ENCODE results near the gene SART1.
A peak's percentile ranks its signal among the peaks of the same experiment; 100 is the strongest.
"Not testable (repeated sequence)": the region's sequence is repeated elsewhere in the genome, so short reads cannot be mapped to it uniquely, and the experiment has no call there.

SART1 gene

DNA sequence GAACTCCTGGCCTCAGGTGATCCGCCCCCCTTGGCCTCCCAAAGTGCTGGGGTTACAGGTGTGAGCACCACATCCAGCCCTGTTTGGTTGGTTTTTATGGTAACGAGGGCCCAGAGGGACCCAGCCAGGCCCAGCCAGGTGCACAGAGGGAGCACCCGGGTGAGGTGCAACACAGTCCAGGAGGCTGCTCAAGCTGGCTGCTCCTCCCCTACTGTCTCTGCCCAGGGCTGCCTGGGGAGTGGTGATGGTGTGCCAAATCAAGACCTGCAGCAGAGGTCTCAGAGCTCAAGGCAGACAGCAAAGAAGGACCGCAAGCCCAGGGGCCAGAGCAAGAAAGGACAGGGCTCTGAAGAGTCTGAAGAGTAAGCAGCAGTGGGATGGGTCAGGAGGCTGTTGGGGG is 14.9 kb upstream of the SART1 start:
- no peaks in the 10 kb centered on the region for H3K9me3 Mint-ChIP-seq

DNA sequence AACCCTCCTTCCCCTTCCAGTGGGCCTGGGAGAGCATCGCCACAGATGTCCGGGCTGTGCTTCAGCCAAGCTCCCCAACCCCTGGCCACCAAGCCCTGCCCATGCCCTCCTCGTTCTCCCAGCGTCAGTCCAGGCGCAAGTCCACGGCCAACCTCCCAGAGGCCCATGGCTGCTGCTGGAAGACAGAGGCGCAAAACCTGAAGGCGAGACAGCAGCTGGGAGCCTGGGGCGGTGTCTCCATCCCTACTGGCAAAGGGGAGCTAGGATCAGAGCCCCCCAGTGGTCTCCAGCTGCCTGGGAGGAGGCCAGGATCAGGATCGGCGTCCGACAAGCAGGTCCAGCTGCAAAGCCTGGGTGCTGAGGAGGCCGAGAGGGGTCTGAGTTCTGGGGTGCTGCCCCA is 14.4 kb upstream of the SART1 start:
- no peaks in the 10 kb centered on the region for H3K4me1 Mint-ChIP-seq
- no peak for ATAC-seq
- no peaks in the 10 kb centered on the region for H3K36me3 Mint-ChIP-seq
- H3K27ac Mint-ChIP-seq, result no peak overlapping the region
- no peak for DNase-seq (ENCODE audit: low spot score in 2 of 2)
- no peak overlapping the region for H3K4me3 Mint-ChIP-seq
- no peaks in the 10 kb centered on the region for H3K9me3 Mint-ChIP-seq

More for the DNA sequence above, 14.9 kb upstream of the SART1 start:
- H3K4me1 Mint-ChIP-seq, result peaks cover 1% of the 10 kb centered on the region
- H3K36me3 Mint-ChIP-seq, result no peaks in the 10 kb centered on the region
- no peak overlapping the region for H3K27ac Mint-ChIP-seq
- ATAC-seq (no peak), DNase-seq (ENCODE audit: low spot score in 2 of 2) (no peak)
- no peak overlapping the region for H3K4me3 Mint-ChIP-seq

DNA sequence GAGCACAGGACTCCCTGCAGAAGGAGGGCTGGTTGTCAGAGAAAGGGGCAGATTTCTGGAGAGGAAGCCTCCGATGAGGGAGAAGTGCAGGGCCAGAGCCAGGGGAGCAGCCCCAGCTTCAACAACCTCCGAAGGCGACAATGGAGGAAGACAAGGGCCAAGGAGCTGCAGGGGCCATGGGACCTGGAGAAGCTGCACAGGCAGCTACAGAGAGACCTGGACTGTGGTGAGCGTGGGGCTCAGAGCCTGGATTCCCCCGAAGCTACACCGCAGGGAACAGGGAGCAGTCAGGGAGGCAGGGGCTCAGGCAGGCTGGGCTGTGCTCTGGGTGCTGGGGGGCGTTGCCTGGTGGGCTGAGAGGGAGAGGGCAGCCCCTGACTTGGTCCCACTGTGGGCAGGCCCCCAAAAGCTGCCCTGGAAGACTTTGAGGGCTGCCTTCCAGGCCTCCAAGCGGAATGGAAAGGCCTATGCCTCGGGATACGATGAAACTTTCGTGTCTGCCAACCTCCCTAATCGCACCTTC is 13.9 kb upstream of the SART1 start:
- H3K36me3 Mint-ChIP-seq, result no peaks in the 10 kb centered on the region
- no peak for DNase-seq (ENCODE audit: low spot score in 2 of 2)
- H3K9me3 Mint-ChIP-seq, result no peaks in the 10 kb centered on the region
- no peaks in the 10 kb centered on the region for H3K4me1 Mint-ChIP-seq
- H3K27ac Mint-ChIP-seq, result no peak overlapping the region
- no peak for ATAC-seq
- H3K4me3 Mint-ChIP-seq, result no peak overlapping the region

DNA sequence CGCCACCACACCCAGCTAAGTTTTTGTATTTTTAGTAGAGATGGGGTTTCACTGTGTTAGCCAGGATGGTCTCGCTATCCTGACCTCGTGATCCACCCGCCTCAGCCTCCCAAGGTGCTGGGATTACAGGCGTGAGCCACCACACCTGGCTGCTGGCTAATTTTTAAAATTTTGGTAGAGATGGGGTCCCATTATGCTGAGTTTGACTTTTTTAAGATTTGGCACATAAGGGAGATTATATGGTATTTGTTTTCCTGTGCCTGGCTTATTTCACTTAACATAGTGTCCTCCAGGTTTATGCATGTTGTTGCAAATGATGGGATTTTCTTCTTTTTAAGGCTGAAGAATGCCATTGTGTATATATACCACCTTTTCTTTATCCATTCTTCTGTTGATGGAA is 10.8 kb upstream of the SART1 start:
- ATAC-seq; DNase-seq (ENCODE audit: low spot score in 2 of 2); H3K4me1 Mint-ChIP-seq; H3K9me3 Mint-ChIP-seq; H3K27ac Mint-ChIP-seq; H3K4me3 Mint-ChIP-seq; H3K36me3 Mint-ChIP-seq: not testable (repeated sequence)

DNA sequence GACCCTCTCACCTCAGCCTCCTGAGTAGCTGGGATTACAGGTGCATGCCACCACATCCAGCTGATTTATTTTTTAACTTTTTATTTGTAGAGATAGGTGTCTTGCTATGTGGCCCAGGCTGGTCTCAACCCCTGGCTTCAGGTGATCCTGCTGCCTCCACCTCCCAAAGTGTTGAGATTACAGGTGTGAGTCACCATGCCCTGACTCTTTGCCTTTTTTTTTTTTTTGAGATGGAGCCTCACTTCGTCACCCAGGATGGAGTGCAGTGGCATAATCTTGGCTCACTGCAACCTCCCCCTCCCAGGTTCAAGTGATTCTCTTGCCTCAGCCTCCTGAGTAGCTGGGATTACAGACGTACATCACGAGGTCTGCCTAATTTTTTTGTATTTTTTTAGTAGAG is 9.9 kb upstream of the SART1 start:
- not testable (repeated sequence) for H3K27ac Mint-ChIP-seq; H3K9me3 Mint-ChIP-seq; H3K4me1 Mint-ChIP-seq; ATAC-seq; DNase-seq (ENCODE audit: low spot score in 2 of 2); H3K4me3 Mint-ChIP-seq; H3K36me3 Mint-ChIP-seq

DNA sequence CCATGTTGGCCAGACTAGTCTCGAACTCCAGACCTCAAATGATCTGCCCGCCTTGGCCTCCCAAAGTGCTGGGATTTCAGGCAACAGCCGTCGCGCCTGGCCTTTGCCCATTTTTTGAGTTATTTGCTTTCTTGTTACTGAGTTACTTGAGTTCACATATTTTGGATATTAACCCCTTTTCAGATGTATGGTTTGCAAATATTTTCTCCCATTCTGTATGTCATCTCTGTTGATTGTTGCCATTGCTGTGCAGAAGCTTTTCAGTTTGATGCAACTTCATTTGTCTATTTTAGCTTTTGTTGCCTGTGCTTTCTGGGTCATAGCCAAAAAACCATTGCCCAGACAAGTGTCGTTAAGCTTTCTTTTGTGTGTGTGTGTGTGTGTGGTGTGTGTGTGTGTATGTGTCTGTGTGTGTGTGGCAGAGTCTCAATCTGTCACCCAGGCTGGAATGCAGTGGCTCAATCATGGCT is 9.4 kb upstream of the SART1 start:
- DNase-seq (ENCODE audit: low spot score in 2 of 2) (no peak), ATAC-seq (no peak)
- Mint-ChIP-seq H3K4me3 (no peak overlapping the region), H3K27ac (no peak overlapping the region), H3K4me1 (peaks cover 6% of the 10 kb centered on the region), H3K36me3 (no peaks in the 10 kb centered on the region), H3K9me3 (no peaks in the 10 kb centered on the region)

DNA sequence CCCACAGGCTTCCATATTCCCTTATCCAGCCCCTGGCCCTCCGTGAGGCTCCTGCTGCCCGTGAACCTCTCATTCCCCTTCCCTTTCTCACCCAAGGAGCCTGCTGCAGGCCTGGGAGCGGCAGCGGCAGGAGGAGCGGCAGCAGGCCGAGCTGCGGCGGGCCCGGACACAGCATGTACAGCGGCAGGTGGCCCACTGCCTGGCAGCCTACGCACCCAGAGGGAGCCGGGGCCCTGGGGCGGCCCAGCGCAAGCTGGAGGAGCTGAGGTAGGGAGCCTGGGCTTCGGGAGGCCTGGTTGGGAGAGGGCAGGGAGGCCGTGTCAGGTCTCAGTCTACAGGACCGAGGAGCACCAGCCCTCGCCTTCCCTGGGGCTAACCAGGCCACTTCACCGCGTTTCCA is 8.1 kb upstream of the SART1 start:
- ATAC-seq, result no peak
- H3K27ac Mint-ChIP-seq, result no peak overlapping the region
- peaks cover 14% of the 10 kb centered on the region for H3K4me1 Mint-ChIP-seq
- no peak for DNase-seq (ENCODE audit: low spot score in 2 of 2)
- H3K9me3 Mint-ChIP-seq, result no peaks in the 10 kb centered on the region
- H3K4me3 Mint-ChIP-seq, result no peak overlapping the region
- no peaks in the 10 kb centered on the region for H3K36me3 Mint-ChIP-seq

DNA sequence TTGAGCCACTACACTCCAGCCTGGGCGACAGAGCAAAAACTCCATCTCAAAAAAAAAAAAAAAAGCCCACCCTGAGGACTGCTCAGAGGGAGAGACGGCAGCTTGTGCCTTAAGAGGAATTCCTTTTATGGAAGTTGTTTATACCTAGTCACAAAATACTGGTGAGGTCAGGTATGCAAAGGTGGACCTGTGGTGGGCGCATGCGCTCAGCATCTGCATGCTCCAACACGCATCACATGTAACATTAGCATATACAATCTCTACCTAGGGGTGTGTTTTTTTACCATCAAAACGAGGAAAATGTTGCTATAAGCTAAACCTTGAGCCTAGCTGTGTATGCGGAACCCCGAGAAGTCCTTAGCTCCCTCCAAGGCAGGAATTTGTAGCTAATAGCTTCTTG is 6.8 kb upstream of the SART1 start:
- Mint-ChIP-seq H3K9me3 (no peaks in the 10 kb centered on the region), H3K36me3 (no peaks in the 10 kb centered on the region), H3K4me1 (peaks cover 14% of the 10 kb centered on the region), H3K27ac (no peak overlapping the region), H3K4me3 (no peak overlapping the region)
- no peak for DNase-seq (ENCODE audit: low spot score in 2 of 2)
- no peak for ATAC-seq

DNA sequence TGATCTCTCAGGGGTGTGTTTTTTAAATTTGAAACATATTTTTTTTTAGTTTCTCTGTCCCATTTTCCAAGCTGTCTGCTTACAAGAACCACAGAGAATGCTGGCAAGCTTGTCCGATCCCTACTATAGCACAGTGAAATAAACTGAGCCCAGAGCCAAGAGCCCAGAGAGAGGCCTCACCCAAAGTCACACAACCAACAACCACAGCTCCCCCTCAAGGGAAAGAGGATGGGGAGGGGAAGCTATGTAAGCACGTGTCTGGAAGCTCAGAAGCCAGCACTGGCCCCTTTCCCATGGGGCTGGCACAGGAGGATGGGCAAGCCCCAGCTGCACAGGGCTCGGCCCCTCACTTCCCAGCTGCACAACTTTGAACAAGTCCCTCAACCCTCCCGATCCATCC is 3.2 kb upstream of the SART1 start:
- Mint-ChIP-seq H3K36me3 (peaks cover 21% of the 10 kb centered on the region), H3K4me3 (no peak overlapping the region), H3K9me3 (no peaks in the 10 kb centered on the region), H3K4me1 (peaks cover 39% of the 10 kb centered on the region), H3K27ac (no peak overlapping the region)
- DNase-seq (ENCODE audit: low spot score in 2 of 2) (no peak), ATAC-seq (no peak)

DNA sequence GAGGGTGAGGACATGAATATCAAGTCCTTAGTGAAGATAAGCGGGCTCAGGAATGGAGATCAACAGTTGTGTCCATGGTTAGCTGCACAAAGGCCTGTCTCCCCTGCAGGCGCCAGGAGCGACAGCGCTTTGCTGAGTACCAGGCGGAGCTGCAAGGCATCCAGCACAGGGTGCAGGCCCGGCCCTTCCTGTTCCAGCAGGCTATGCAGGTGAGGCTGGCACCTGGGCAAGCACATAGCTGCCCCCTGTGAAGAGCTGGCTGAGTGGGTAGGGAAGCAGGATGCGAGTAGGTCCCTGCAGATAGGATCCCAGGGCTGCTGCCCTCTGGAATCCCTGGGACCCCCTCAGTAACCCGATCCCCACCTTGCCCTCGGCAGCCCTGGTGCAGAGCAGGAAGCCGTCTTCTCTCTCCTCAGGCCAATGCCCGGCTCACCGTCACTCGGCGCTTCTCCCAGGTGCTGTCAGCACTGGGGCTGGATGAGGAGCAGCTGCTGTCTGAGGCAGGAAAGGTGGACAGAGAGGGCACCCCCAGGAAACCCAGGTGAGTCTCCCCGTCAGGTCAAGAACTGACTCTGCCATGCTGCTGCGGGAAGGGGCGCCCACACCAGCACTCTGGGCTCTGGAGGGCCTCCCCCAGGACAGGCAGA is 2.6 kb upstream of the SART1 start:
- Mint-ChIP-seq H3K9me3 (no peaks in the 10 kb centered on the region), H3K36me3 (peaks cover 27% of the 10 kb centered on the region), H3K4me1 (peaks cover 45% of the 10 kb centered on the region), H3K4me3 (no peak overlapping the region), H3K27ac (no peak overlapping the region)
- DNase-seq (ENCODE audit: low spot score in 2 of 2) (no peak), ATAC-seq (no peak)

DNA sequence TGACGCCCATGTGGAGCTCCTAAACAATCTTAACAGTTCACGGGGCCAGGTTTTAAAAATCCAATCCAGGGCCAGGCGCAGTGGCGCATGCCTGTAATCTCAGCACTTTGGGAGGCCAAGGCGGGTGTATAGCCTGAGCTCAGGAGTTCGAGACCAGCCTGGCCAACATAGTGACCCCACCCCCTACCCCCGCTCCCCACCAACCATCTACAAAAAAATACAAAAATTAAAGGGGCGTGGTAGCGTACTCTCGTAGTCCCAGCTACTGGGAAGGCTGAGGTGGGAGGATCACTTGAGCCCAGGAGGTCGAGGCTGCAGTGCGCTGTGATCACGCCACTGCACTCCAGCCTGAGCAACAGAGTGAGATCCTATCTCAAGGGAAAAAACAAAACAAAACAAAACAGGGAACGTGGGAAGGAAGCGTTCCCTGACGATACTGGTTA is 689 bp upstream of the SART1 start:
- DNase-seq (ENCODE audit: low spot score in 2 of 2) (no peak), ATAC-seq (peak; percentile 1)
- H3K4me1 Mint-ChIP-seq, result peaks cover 56% of the 10 kb centered on the region
- H3K9me3 Mint-ChIP-seq, result no peaks in the 10 kb centered on the region
- H3K4me3 Mint-ChIP-seq, result peak overlapping the region; percentile 89
- peaks cover 46% of the 10 kb centered on the region for H3K36me3 Mint-ChIP-seq
- H3K27ac Mint-ChIP-seq, result peak overlapping the region; percentile 98

DNA sequence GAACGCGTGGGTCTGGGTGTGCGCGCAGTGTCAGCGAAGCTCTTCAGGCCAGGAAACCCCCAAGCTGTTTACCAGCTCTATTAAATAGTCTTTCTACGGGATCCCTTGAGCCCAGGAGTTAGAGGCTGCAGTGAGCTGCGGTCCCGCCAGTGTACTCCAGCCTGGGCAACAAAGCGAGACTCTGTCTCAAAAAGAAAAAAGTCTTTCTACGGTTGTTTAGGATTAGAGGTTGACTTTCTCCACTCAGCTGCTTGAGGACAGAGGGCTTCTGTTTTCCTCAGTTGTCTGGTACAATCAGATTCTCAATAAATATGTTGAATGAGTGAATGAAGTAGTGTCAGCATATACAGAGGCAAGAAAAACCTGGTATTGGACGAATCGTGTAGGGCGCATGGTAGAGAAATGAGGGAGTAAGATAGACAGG is 619 bp downstream of the SART1 start:
- H3K4me3 Mint-ChIP-seq, result peak overlapping the region; percentile 89
- DNase-seq (ENCODE audit: low spot score in 2 of 2), result no peak
- peak; percentile 19 for ATAC-seq
- H3K9me3 Mint-ChIP-seq, result no peaks in the 10 kb centered on the region
- peak overlapping the region; percentile 98 for H3K27ac Mint-ChIP-seq
- peaks cover 51% of the 10 kb centered on the region for H3K4me1 Mint-ChIP-seq
- H3K36me3 Mint-ChIP-seq, result peaks cover 59% of the 10 kb centered on the region

DNA sequence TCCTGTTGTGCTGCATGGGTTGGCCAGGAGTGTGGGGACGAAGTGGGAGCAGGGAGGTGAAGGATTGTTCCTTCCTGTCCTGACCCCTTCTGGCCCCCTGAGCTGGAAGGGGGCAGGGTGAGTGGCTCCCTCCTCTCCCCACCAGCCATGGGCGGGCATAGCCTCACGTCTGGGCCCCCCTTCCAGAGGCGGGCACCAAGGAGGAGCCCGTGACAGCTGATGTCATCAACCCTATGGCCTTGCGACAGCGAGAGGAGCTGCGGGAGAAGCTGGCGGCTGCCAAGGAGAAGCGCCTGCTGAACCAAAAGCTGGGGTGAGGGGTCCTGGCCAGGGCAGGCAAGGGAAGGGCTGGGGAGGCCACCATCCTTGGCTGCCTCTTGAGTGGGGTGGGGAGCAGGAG is 3.4 kb downstream of the SART1 start:
- H3K27ac Mint-ChIP-seq, result peak overlapping the region; percentile 76

DNA sequence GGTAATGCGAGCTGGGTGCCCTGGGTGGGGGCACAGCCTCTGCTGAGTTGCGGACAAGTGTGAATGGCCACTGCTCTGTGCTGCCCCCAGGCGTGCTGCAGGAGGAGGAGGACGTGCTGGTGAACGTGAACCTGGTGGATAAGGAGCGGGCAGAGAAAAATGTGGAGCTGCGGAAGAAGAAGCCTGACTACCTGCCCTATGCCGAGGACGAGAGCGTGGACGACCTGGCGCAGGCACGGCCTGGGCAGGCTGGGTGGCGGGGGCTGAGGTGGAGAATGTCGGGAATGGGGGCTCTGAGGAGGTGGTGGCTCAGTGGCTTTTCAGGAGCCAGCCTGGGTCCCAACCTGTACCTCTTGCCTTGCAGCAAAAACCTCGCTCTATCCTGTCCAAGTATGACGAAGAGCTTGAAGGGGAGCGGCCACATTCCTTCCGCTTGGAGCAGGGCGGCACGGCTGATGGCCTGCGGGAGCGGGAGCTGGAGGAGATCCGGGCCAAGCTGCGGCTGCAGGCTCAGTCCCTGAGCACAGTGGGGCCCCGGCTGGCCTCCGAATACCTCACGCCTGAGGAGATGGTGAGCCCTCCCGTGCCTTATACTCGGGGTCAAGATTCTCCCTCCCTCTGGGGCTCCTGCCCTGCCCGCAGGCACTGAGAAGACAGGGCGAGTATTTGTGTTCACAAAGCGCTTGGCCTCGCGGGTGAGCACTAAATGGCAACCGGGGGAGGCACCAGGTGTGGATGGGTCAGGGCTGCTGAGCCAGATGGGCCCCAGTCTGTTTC is 4.6 kb downstream of the SART1 start:
- Mint-ChIP-seq H3K4me1 (peaks cover 56% of the 10 kb centered on the region), H3K9me3 (no peaks in the 10 kb centered on the region), H3K4me3 (no peak overlapping the region), H3K36me3 (peaks cover 92% of the 10 kb centered on the region), H3K27ac (peak overlapping the region; percentile 76)
- DNase-seq (ENCODE audit: low spot score in 2 of 2), result no peak
- ATAC-seq, result no peak

More for the DNA sequence above, 3.4 kb downstream of the SART1 start:
- ATAC-seq, result no peak
- H3K4me3 Mint-ChIP-seq, result no peak overlapping the region
- DNase-seq (ENCODE audit: low spot score in 2 of 2), result no peak
- H3K4me1 Mint-ChIP-seq, result peaks cover 55% of the 10 kb centered on the region
- peaks cover 87% of the 10 kb centered on the region for H3K36me3 Mint-ChIP-seq
- H3K9me3 Mint-ChIP-seq, result no peaks in the 10 kb centered on the region

DNA sequence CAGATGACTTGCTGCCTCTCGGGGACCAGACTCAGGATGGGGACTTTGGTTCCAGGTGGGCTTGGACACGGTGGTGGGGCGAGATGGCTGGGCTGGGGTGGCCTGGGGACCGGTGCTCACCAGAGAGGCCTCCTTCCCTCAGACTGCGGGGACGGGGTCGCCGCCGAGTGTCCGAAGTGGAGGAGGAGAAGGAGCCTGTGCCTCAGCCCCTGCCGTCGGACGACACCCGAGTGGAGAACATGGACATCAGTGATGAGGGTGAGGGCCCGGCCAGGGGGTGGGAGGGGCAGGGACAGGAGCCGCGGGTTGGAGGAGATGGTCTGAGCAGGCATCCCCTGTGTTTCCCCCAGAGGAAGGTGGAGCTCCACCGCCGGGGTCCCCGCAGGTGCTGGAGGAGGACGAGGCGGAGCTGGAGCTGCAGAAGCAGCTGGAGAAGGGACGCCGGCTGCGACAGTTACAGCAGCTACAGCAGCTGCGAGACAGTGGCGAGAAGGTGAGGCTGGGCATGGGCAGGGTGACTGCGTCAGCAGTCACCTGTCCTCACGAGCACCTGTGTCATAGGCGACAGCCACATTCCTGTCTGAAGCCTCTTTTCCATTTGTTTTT is 5.9 kb downstream of the SART1 start:
- H3K36me3 Mint-ChIP-seq, result peaks cover 90% of the 10 kb centered on the region
- ATAC-seq, result peak; percentile 19
- DNase-seq (ENCODE audit: low spot score in 2 of 2), result no peak
- peaks cover 45% of the 10 kb centered on the region for H3K4me1 Mint-ChIP-seq
- H3K27ac Mint-ChIP-seq, result no peak overlapping the region
- no peaks in the 10 kb centered on the region for H3K9me3 Mint-ChIP-seq
- H3K4me3 Mint-ChIP-seq, result no peak overlapping the region
